Omental fat pad (tissue), 4 donors: ENCODE data around the gene CKS1B. TPM values are rescaled to one million over a fixed set of nuclear protein-coding genes. Genes with fewer than 3 reads are reported as not detected.
A peak's percentile ranks its signal among the peaks of the same experiment; 100 is the strongest.

Source experiments
- ATAC-seq: fragments of 150-250 bp; one replicate; pipeline ENCODE4 v1.9.1; 2016; ENCODE audit warnings: mild to moderate bottlenecking, moderate library complexity; ENCODE audit not compliant: low FRiP score
- DNase-seq: peaks from one replicate; pipeline ENCODE4 v3.0.0-alpha.2; 2019; ENCODE audit warnings: low spot score
- CTCF ChIP-seq, 3 donors: fragments of 450-650 bp; IDR thresholded peaks; one replicate each; pipeline ENCODE4 v1.5.1; 2016 to 2017; ENCODE audit warnings: antibody characterized with exemption in 3 of 3, mild to moderate bottlenecking in 3 of 3, moderate library complexity in 2 of 3
- total RNA-seq, 4 donors: library from RNA; depleted of rRNA; stranded (reverse); fragments of >200 nt; gene quantifications; one replicate each; pipeline ENCODE4 v1.1.0, GENCODE V29; 2016

The CKS1B gene
- total RNA-seq, 4 donors from 2014 or later = 34.0 to 72.8 (median 43.2) TPM

- DNase-seq (no peak), ATAC-seq (no peak)
- TF ChIP-seq CTCF (IDR thresholded peaks at IDR 0.05) = no peak
Measured at GRCh38 chr1:154960446-154961136, 13.9 kb upstream of the CKS1B start.

- TF ChIP-seq CTCF (IDR thresholded peaks at IDR 0.05) = no peak
- ATAC-seq (peak; percentile 87), DNase-seq (peak; percentile 39)
Measured at GRCh38 chr1:154961207-154962155, 13.0 kb upstream of the CKS1B start, which contains the start of gene PYGO2. Gene PYGO2, minus strand, starts transcription at chr1:154961782. Its CDS starts 206 bp downstream, at chr1:154961576.

DNA sequence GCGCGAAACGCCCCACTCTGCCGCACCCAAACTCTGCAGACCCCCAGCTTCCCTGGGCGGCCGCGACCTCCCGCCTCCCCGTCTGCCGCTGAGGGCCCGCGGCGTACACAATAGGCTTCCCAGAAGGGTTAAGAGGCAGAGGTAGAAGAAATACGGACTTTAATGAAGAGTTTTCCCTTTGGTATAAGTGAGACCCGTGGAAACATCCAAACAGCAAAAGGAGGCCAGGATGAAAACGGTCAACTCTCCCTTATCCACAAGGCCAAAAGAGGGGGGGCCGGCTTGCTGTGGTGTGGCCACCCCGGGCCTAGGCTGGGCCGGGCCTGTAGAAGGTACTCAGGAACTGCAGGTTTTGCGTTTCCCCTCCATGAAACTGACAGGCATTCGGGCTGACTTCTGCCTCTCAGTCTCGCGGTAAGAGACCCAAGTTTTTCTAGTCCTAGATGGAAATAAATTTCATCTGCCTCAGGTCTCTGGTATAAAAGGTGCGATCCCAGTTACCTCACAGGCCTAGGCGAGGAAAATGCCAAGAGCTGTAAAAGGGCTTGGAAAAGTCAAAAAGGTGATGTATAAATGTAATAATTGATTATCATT, 12.2 kb upstream of the CKS1B start:
- DNase-seq = no peak
- no peak for TF ChIP-seq CTCF (IDR thresholded peaks at IDR 0.05)

GRCh38 chr1:154962795-154963330, 11.6 kb upstream of the CKS1B start:
- ATAC-seq (no peak), DNase-seq (no peak)
- no peak for TF ChIP-seq CTCF (IDR thresholded peaks at IDR 0.05)

More for the DNA sequence above, 12.2 kb upstream of the CKS1B start:
- ATAC-seq = no peak

- TF ChIP-seq CTCF (IDR thresholded peaks at IDR 0.05) = no peak
- ATAC-seq (no peak), DNase-seq (no peak)
Measured at GRCh38 chr1:154963643-154964042, 10.8 kb upstream of the CKS1B start.

- TF ChIP-seq CTCF (IDR thresholded peaks at IDR 0.05) = no peak
- DNase-seq = no peak
- no peak for ATAC-seq
Measured at GRCh38 chr1:154964359-154964758, 10.1 kb upstream of the CKS1B start.
